Adrenal gland (tissue), 5 donors: ENCODE data around the gene RDH8.

ENCODE experiments used
- CTCF ChIP-seq, 6 experiments: fragments of 450-650 bp in 4 of 6; fragments of 200-600 bp in 2 of 6; sonication (generic) in 1 of 6; IDR thresholded peaks; 1 replicate in 5 of 6; 2 replicates in 1 of 6; pipeline versions ENCODE4 v1.5.1 to v1.8.0; 2016 to 2021; ENCODE audit warnings: antibody characterized with exemption in 6 of 6, mild to moderate bottlenecking in 2 of 6, moderate library complexity in 1 of 6
- POLR2A ChIP-seq, 2 donors: fragments of 450-650 bp; IDR thresholded peaks; one replicate each; pipeline ENCODE4 v1.6.1; 2017; ENCODE audit warnings: antibody characterized with exemption in 2 of 2, mild to moderate bottlenecking in 2 of 2, moderate library complexity in 1 of 2
- donor health status: DM: no; HTN: no; CAD: no.

DNA sequence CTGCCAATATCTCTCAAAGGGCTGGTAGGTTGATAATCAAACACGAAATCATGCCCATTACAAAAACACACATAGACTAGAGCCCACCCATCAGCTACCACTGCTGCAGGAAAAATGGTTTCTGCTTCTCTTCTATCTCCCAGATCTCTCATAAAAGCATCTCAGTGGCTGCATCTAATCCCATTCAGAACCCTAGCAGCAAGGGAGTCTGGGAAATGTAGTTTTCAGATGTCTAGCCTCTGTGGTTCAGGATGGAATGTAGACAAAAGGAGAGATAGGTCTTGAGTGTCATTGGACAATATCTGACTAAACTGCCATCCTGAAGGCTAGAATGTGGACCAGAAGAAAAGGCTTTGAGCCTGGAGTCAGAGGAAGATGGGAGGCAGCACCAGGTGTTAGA is 32.1 kb downstream of the RDH8 start:
- TF ChIP-seq CTCF (IDR thresholded peaks at IDR 0.05) (no peak), POLR2A (IDR thresholded peaks at IDR 0.05) (no peak)
